Astrocyte of the spinal cord (primary cell): ENCODE results near the gene HSPB7.
"Not testable (repeated sequence)": the region's sequence is repeated elsewhere in the genome, so short reads cannot be mapped to it uniquely, and the experiment has no call there.

Experiments
- DNase-seq: peaks from one replicate; pipeline ENCODE4 v3.0.0; 2011; ENCODE audit warnings: low read depth, low spot score
- H3K4me3 ChIP-seq: 2 replicates; pipeline ENCODE4 v1.5.1; 2011; ENCODE audit warnings: low read depth, mild to moderate bottlenecking, low read length, moderate library complexity
- CTCF ChIP-seq: IDR thresholded peaks from 2 replicates; pipeline ENCODE4 v1.5.1; 2012; ENCODE audit warnings: low read depth, mild to moderate bottlenecking, low read length, inconsistent platforms
- in situ Hi-C: cut with HindIII; loops from 2 replicates; pipeline ENCODE4 v1.10.0; 2017; ENCODE audit warnings: low sequenced_read_pairs

Gene HSPB7

DNA sequence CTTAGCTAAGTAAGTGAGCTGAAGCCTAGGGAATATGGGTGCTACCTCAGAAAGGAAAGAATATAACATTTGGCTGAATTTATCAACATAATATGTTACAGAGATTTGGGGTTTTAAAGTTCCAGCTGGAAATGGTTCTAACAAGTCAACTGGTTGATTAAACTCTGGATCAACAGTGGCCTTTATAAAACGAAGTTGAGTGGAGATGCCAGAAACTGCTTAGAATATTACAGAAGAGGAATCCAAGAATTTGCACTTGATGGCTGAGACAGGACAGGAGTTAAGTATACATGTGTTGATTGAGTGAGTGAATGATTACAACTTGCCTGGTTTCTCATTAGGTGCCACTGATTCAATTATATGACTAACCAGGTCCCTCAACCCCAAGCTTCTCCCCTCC, 34.6 kb downstream of the HSPB7 start:
- in situ Hi-C loops, result no loop called here
- no peak for TF ChIP-seq CTCF
- H3K4me3 ChIP-seq, result no peak overlapping the region
- DNase-seq, result no peak

GRCh38 chr1:15981679-15982078, 36.2 kb downstream of the HSPB7 start:
- TF ChIP-seq CTCF, result no peak
- no peak overlapping the region for H3K4me3 ChIP-seq

DNA sequence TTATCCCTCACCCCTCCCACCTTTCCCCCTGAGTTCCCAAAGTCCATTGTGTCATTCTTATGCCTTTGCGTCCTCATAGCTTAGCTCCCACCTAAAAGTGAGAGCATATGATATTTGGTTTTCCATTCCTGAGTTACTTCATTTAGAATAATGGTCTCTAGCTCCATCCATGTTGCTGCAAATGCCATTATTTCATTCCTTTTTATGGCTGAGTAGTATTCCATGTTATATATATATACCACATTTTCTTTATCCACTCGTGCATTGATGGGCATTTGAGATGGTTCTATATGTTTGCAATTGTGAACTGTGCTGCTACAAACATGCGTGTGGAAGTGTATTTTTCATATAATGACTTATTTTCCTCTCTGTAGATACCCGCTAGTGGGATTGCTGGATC, 39.9 kb downstream of the HSPB7 start:
- in situ Hi-C loops, DNase-seq, H3K4me3 ChIP-seq: not testable (repeated sequence)

More at GRCh38 chr1:15981679-15982078, 36.2 kb downstream of the HSPB7 start:
- in situ Hi-C loops, result no loop called here
- DNase-seq, result no peak

GRCh38 chr1:15975805-15976680, 41.8 kb downstream of the HSPB7 start, which contains the start of gene ZBTB17:
ZBTB17 (minus strand) TSS chr1:15976101; CDS start chr1:15948495, 27,606 bp downstream.
- H3K4me3 ChIP-seq, result peak within 1 kb of the TSS; percentile 85
- TF ChIP-seq CTCF, result no peak
- DNase-seq, result peak; percentile 91
- in situ Hi-C loops, result no loop called here

- no peak for TF ChIP-seq CTCF
- peak overlapping the region; percentile 85 for H3K4me3 ChIP-seq
- peak; percentile 36 for DNase-seq
- in situ Hi-C loops, result no loop called here
Observed at GRCh38 chr1:15975358-15975804, 42.5 kb downstream of the HSPB7 start.

DNA sequence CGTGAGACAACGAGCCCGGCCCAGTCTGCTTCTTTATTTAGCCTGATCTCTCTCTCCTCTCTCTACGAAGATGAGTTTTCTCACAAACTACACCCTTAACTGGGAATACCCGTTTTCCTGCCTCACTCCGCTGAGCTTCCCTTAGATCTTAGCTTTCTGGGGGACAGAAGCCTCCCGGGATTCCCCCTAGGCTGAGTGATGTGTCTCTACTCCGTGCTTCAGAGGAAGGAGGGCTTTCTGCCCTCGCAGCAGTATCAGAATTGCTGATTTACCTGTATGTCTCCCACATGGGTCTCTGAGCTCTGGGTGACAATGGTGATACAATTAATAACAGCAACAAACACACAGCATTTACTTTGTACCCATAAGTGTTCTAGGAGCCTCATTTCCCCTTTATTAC, 43.0 kb downstream of the HSPB7 start:
- in situ Hi-C loops, result no loop called here
- TF ChIP-seq CTCF, result no peak
- peak overlapping the region; percentile 85 for H3K4me3 ChIP-seq
- no peak for DNase-seq

- in situ Hi-C loops, result no loop called here
- DNase-seq, result no peak
- no peak for TF ChIP-seq CTCF
- H3K4me3 ChIP-seq, result no peak overlapping the region
Observed at GRCh38 chr1:15973772-15974171, 44.1 kb downstream of the HSPB7 start.
